Thyroid gland (tissue), 4 donors: ENCODE measurements around the gene ADAMTS20. TPM values are rescaled to one million over a fixed set of nuclear protein-coding genes. Genes with fewer than 3 reads are reported as not detected.

Experiments
- DNase-seq, 2 donors: peaks; one replicate each; pipeline ENCODE4 v3.0.0-alpha.2; 2019
- H3K27ac ChIP-seq, 3 donors: fragments of 200-600 bp; sonication (generic); 1 replicate in 2 of 3; 2 replicates in 1 of 3; pipeline ENCODE4 v1.5.1; 2016 to 2019; ENCODE audit warnings: mild to moderate bottlenecking in 1 of 3, moderate library complexity in 1 of 3
- H3K27me3 ChIP-seq: fragments of 200-600 bp; sonication (generic); one replicate; pipeline ENCODE4 v1.5.1; 2019
- H3K36me3 ChIP-seq, 2 donors: fragments of 200-600 bp; sonication (generic); one replicate each; pipeline ENCODE4 v1.5.1; 2016 to 2019
- H3K4me1 ChIP-seq, 2 donors: fragments of 200-600 bp; sonication (generic); one replicate each; pipeline ENCODE4 v1.5.1; 2017 to 2019
- H3K4me3 ChIP-seq, 3 donors: fragments of 200-600 bp; sonication (generic); replicated peaks in 1 of 3; 1 replicate in 2 of 3; 2 replicates in 1 of 3; pipeline ENCODE4 v1.5.1; 2016; ENCODE audit warnings: mild to moderate bottlenecking in 1 of 3
- H3K9me3 ChIP-seq: fragments of 200-600 bp; sonication (generic); one replicate; pipeline ENCODE4 v1.5.1; 2017
- CTCF ChIP-seq, 6 experiments: fragments of 200-600 bp in 3 of 6; fragments of 450-650 bp in 3 of 6; sonication (generic) in 3 of 6; IDR thresholded peaks; one replicate each; pipeline ENCODE4 v1.5.1; 2016 to 2019; ENCODE audit warnings: antibody characterized with exemption in 6 of 6, mild to moderate bottlenecking in 2 of 6, inconsistent platforms in 1 of 6, moderate library complexity in 1 of 6
- POLR2A ChIP-seq, 2 donors: fragments of 450-650 bp; IDR thresholded peaks; one replicate each; pipeline ENCODE4 v1.6.1; 2017; ENCODE audit warnings: antibody characterized with exemption in 2 of 2, mild to moderate bottlenecking in 2 of 2, moderate library complexity in 1 of 2
- WGBS, 2 donors: methylation state at CpG; one replicate each; pipeline ENCODE4 v1.1.5; 2017; 5-methylcytosine and 5-hydroxymethylcytosine counted together
- intact Hi-C: fragments of 100-400 bp; cut with DNase I; formaldehyde crosslinking; loops from one replicate; pipeline ENCODE4 v1.15.1; 2023
- total RNA-seq, 4 donors: library from RNA; depleted of rRNA; stranded (reverse); fragments of >200 nt; gene quantifications; one replicate each; pipeline ENCODE4 v1.2.3, GENCODE V29; 2016

The ADAMTS20 gene
- total RNA-seq, 4 donors from 2014 or later: 0.11 TPM; not detected in 3

- Histone ChIP-seq H3K9me3 (no peaks in the 10 kb centered on the region), H3K27me3 (no peaks in the 10 kb centered on the region), H3K4me3 (no peak overlapping the region), H3K36me3 (no peaks in the 10 kb centered on the region), H3K27ac (no peak overlapping the region), H3K4me1 (no peaks in the 10 kb centered on the region)
- 65 to 69% methylated on average over 4 of the region's 4 CpGs for WGBS, 2 donors
- intact Hi-C loops: no loop called here
- no peak for DNase-seq
- no peak for TF ChIP-seq CTCF (IDR thresholded peaks at IDR 0.05)
- TF ChIP-seq POLR2A (IDR thresholded peaks at IDR 0.05): no peak
Measured at GRCh38 chr12:43318021-43318420, 234.0 kb downstream of the ADAMTS20 start.

- Histone ChIP-seq H3K4me3 (no peak overlapping the region), H3K4me1 (no peaks in the 10 kb centered on the region), H3K27ac (no peak overlapping the region), H3K36me3 (no peaks in the 10 kb centered on the region), H3K27me3 (no peaks in the 10 kb centered on the region), H3K9me3 (no peaks in the 10 kb centered on the region)
- 66 to 71% methylated on average over 3 of the region's 3 CpGs for WGBS, 2 donors
- DNase-seq: no peak
- intact Hi-C loops: no loop called here
- TF ChIP-seq POLR2A (IDR thresholded peaks at IDR 0.05) (no peak), CTCF (IDR thresholded peaks at IDR 0.05) (no peak)
Measured at GRCh38 chr12:43317156-43317555, 234.8 kb downstream of the ADAMTS20 start.

GRCh38 chr12:43316520-43316919 lies 235.5 kb downstream of the ADAMTS20 start:
- Histone ChIP-seq H3K27ac (no peak overlapping the region), H3K27me3 (no peaks in the 10 kb centered on the region), H3K4me3 (no peak overlapping the region), H3K36me3 (no peaks in the 10 kb centered on the region), H3K4me1 (no peaks in the 10 kb centered on the region), H3K9me3 (no peaks in the 10 kb centered on the region)
- TF ChIP-seq POLR2A (IDR thresholded peaks at IDR 0.05): no peak
- TF ChIP-seq CTCF (IDR thresholded peaks at IDR 0.05): no peak
- no peak for DNase-seq
- intact Hi-C loops: no loop called here
- WGBS, 2 donors: 89 to 90% methylated on average over 1 of the region's 1 CpG

GRCh38 chr12:43315961-43316360 lies 236.0 kb downstream of the ADAMTS20 start:
- Histone ChIP-seq H3K9me3 (no peaks in the 10 kb centered on the region), H3K4me3 (no peak overlapping the region), H3K27ac (no peak overlapping the region), H3K36me3 (no peaks in the 10 kb centered on the region), H3K27me3 (no peaks in the 10 kb centered on the region), H3K4me1 (no peaks in the 10 kb centered on the region)
- DNase-seq: no peak
- TF ChIP-seq CTCF (IDR thresholded peaks at IDR 0.05) (no peak), POLR2A (IDR thresholded peaks at IDR 0.05) (no peak)
- intact Hi-C loops: no loop called here

- 69 to 72% methylated on average over 4 of the region's 4 CpGs for WGBS, 2 donors
- Histone ChIP-seq H3K9me3 (no peaks in the 10 kb centered on the region), H3K27me3 (no peaks in the 10 kb centered on the region), H3K36me3 (no peaks in the 10 kb centered on the region), H3K27ac (no peak overlapping the region), H3K4me1 (no peaks in the 10 kb centered on the region), H3K4me3 (no peak overlapping the region)
- TF ChIP-seq POLR2A (IDR thresholded peaks at IDR 0.05): no peak
- no peak for TF ChIP-seq CTCF (IDR thresholded peaks at IDR 0.05)
- intact Hi-C loops: no loop called here
- no peak for DNase-seq
Measured at GRCh38 chr12:43312991-43313505, 239.0 kb downstream of the ADAMTS20 start.
